Right lobe of liver (tissue), 6 donors: ENCODE results near the gene SLC25A2. TPM values are rescaled to one million over a fixed set of nuclear protein-coding genes. Genes with fewer than 3 reads are reported as not detected.
"Not testable (repeated sequence)": the region's sequence is repeated elsewhere in the genome, so short reads cannot be mapped to it uniquely, and the experiment has no call there.

ENCODE experiments used
- ATAC-seq, 4 donors: fragments of 200-7000 bp; cut with Tn5 transposase; one replicate each; pipeline ENCODE4 v1.9.1; 2020; ENCODE audit warnings: mild to moderate bottlenecking in 4 of 4, moderate library complexity in 4 of 4
- DNase-seq, 3 donors: peaks; one replicate each; pipeline ENCODE4 v3.0.0-alpha.2; 2020
- H3K27ac ChIP-seq, 3 donors: fragments of 200-600 bp; one replicate each; pipeline ENCODE4 v1.8.0; 2022
- H3K27me3 ChIP-seq, 2 donors: fragments of 200-600 bp; one replicate each; pipeline ENCODE4 v1.8.0; 2022
- H3K36me3 ChIP-seq, 4 donors: fragments of 200-600 bp; sonication (generic) in 1 of 4; one replicate each; pipeline versions ENCODE4 v1.5.1 to v1.8.0; 2017 to 2022; ENCODE audit warnings: control low read depth in 1 of 4
- H3K4me1 ChIP-seq, 4 donors: fragments of 200-600 bp; sonication (generic) in 1 of 4; one replicate each; pipeline versions ENCODE4 v1.5.1 to v1.8.0; 2017 to 2022; ENCODE audit warnings: control low read depth in 1 of 4
- H3K4me3 ChIP-seq, 3 donors: fragments of 200-600 bp; one replicate each; pipeline ENCODE4 v1.8.0; 2022
- H3K9me3 ChIP-seq, 4 donors: fragments of 200-600 bp; sonication (generic) in 1 of 4; one replicate each; pipeline versions ENCODE4 v1.5.1 to v1.8.0; 2017 to 2022; ENCODE audit warnings: control low read depth in 1 of 4
- CTCF ChIP-seq, 4 donors: fragments of 200-600 bp in 3 of 4; fragments of 450-650 bp in 1 of 4; IDR thresholded peaks; one replicate each; pipeline versions ENCODE4 v1.5.1 to v1.8.0; 2016 to 2022; ENCODE audit warnings: antibody characterized with exemption in 4 of 4, mild to moderate bottlenecking in 2 of 4
- POLR2A ChIP-seq: fragments of 450-650 bp; IDR thresholded peaks from one replicate; pipeline ENCODE4 v1.6.1; 2017; ENCODE audit warnings: antibody characterized with exemption, mild to moderate bottlenecking
- WGBS: methylation state at CpG from one replicate; pipeline ENCODE4 v1.1.6; 2018; ENCODE audit warnings: low coverage, low lambda C conversion rate; ENCODE audit not compliant: insufficient coverage; ENCODE audit errors: missing lambda C conversion rate; 5-methylcytosine and 5-hydroxymethylcytosine counted together
- intact Hi-C, 2 donors: fragments of 100-400 bp; cut with DNase I; formaldehyde crosslinking; loops; one replicate each; pipeline versions ENCODE4 v1.11.2 to v1.14.1; 2022
- total RNA-seq, 6 experiments: library from RNA; depleted of rRNA in 2 of 6; stranded (reverse); fragments of >200 nt in 2 of 6; fragmentation: NEBNext Ultra II Directional in 3 of 6; extraction: Animal tissue kit (Norgen Biotek cat#: 25700) in 3 of 6; gene quantifications; one replicate each; pipeline versions ENCODE4 v1.1.0 to v1.2.4, GENCODE V29; 2016 to 2023
- donor health status: DM: no; HTN: yes; CAD: no.
- donor health status: DM: no; HTN: no; CAD: no.
- donor health status: DM: no; HTN: no; CAD: no.
- donor health status: DM: no; HTN: yes; CAD: no.
- donor health status: DM: no; HTN: yes; CAD: no.

SLC25A2 gene
- total RNA-seq, 6 experiments from 2014 or later = 0.31 TPM; not detected in 5

- 92% methylated on average over 6 of the region's 6 CpGs for WGBS
- no peak overlapping the region for H3K27ac ChIP-seq
- H3K27me3 ChIP-seq = no peaks in the 10 kb centered on the region
- peaks cover 9 to 35% (median 22%) of the 10 kb centered on the region in 4 donors for H3K9me3 ChIP-seq
- no peak overlapping the region for H3K4me3 ChIP-seq
- ATAC-seq = no peak
- TF ChIP-seq POLR2A = no peak
- TF ChIP-seq CTCF (IDR thresholded peaks at IDR 0.05) = no peak
- DNase-seq = no peak
- H3K4me1 ChIP-seq = no peaks in the 10 kb centered on the region
- peaks cover 0 to 11% (median 0%) of the 10 kb centered on the region in 4 donors for H3K36me3 ChIP-seq
- intact Hi-C loops = no loop called here
Observed at GRCh38 chr5:141319202-141319601, 15.4 kb upstream of the SLC25A2 start.

GRCh38 chr5:141316963-141317362, 13.1 kb upstream of the SLC25A2 start:
- H3K27ac ChIP-seq, H3K27me3 ChIP-seq, ATAC-seq, intact Hi-C loops, H3K4me1 ChIP-seq, DNase-seq, H3K4me3 ChIP-seq: not testable (repeated sequence)
- H3K9me3 ChIP-seq = peaks cover 9 to 45% (median 22%) of the 10 kb centered on the region in 4 donors
- WGBS = 88% methylated on average over 4 of the region's 4 CpGs
- peaks cover 0 to 11% (median 0%) of the 10 kb centered on the region in 4 donors for H3K36me3 ChIP-seq

- Histone ChIP-seq H3K36me3 (peaks cover 0 to 5% (median 0%) of the 10 kb centered on the region in 4 donors), H3K9me3 (peaks cover 8 to 25% (median 14%) of the 10 kb centered on the region in 4 donors), H3K4me1 (no peaks in the 10 kb centered on the region), H3K4me3 (no peak overlapping the region), H3K27ac (no peak overlapping the region), H3K27me3 (no peaks in the 10 kb centered on the region)
- TF ChIP-seq POLR2A (no peak), CTCF (IDR thresholded peaks at IDR 0.05) (no peak)
- ATAC-seq = no peak
- intact Hi-C loops = no loop called here
- no peak for DNase-seq
Observed at GRCh38 chr5:141313711-141314110, 9.9 kb upstream of the SLC25A2 start.

GRCh38 chr5:141306630-141307029, 2.8 kb upstream of the SLC25A2 start:
- Histone ChIP-seq H3K36me3 (no peaks in the 10 kb centered on the region), H3K27ac (no peak overlapping the region), H3K9me3 (peaks cover 2 to 14% (median 7%) of the 10 kb centered on the region in 4 donors), H3K4me3 (no peak overlapping the region), H3K27me3 (no peaks in the 10 kb centered on the region), H3K4me1 (no peaks in the 10 kb centered on the region)
- ATAC-seq (no peak), DNase-seq (no peak)
- no peak for TF ChIP-seq POLR2A
- TF ChIP-seq CTCF (IDR thresholded peaks at IDR 0.05) = no peak
- 100% methylated on average over 1 of the region's 1 CpG for WGBS
- intact Hi-C loops = no loop called here

GRCh38 chr5:141298376-141298775, 5.5 kb downstream of the SLC25A2 start:
- no peaks in the 10 kb centered on the region for H3K4me1 ChIP-seq
- H3K9me3 ChIP-seq = peaks cover 0 to 10% (median 3%) of the 10 kb centered on the region in 4 donors
- H3K4me3 ChIP-seq = no peak overlapping the region
- intact Hi-C loops = no loop called here
- WGBS = 76% methylated on average over 4 of the region's 4 CpGs
- DNase-seq (no peak), ATAC-seq (no peak)
- H3K36me3 ChIP-seq = no peaks in the 10 kb centered on the region
- no peaks in the 10 kb centered on the region for H3K27me3 ChIP-seq
- TF ChIP-seq POLR2A = no peak
- no peak overlapping the region for H3K27ac ChIP-seq

- intact Hi-C loops = no loop called here
- DNase-seq (no peak), ATAC-seq (no peak)
- H3K27ac ChIP-seq = no peak overlapping the region
- WGBS = 38% methylated on average over 3 of the region's 3 CpGs
- H3K27me3 ChIP-seq = no peaks in the 10 kb centered on the region
- no peak overlapping the region for H3K4me3 ChIP-seq
- no peaks in the 10 kb centered on the region for H3K4me1 ChIP-seq
- H3K9me3 ChIP-seq = peaks cover 0 to 28% (median 3%) of the 10 kb centered on the region in 4 donors
- H3K36me3 ChIP-seq = no peaks in the 10 kb centered on the region
- no peak for TF ChIP-seq POLR2A
- no peak for TF ChIP-seq CTCF (IDR thresholded peaks at IDR 0.05)
Observed at GRCh38 chr5:141272906-141273305, 30.9 kb downstream of the SLC25A2 start.
